GM12892 (cell line): ENCODE data around the gene ARV1.

ENCODE experiments used
- POLR2A ChIP-seq: IDR thresholded peaks from 2 replicates; pipeline ENCODE4 v1.6.1; 2011; ENCODE audit warnings: low read depth, low read length, control low read depth
- POLR2AphosphoS5 ChIP-seq: IDR thresholded peaks from 2 replicates; pipeline ENCODE4 v1.6.1; 2011; ENCODE audit warnings: low read depth, low read length, control low read depth
- TAF1 ChIP-seq: IDR thresholded peaks from 2 replicates; pipeline ENCODE4 v1.6.1; 2011; ENCODE audit warnings: low read depth, mild to moderate bottlenecking, control low read depth, low read length, borderline replicate concordance

DNA sequence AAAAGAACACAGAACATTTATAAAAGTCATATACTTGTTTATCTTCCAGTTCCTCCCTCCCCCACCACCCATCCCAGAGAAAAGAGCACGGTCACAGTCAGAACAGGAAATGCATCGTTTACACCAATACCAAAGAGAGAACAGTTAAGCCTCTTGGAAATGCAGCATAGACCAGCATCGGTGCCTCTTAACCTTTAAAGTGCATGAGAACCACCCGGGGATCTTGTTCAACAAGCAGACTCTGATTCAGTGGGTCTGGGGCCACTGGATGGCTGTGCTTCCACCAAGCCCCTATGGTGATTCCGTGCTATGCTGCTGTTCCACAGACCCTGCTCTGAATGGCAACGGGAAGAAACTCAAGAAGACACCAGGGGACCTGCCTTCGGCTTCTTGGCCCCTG is 41.9 kb downstream of the ARV1 start:
- TF ChIP-seq POLR2A (no peak), POLR2AphosphoS5 (no peak), TAF1 (no peak)
